SK-N-MC (cell line): ENCODE measurements around the gene LTO1.

ENCODE experiments used
- DNase-seq: peaks from one replicate; pipeline ENCODE4 v3.0.0-alpha.2; 2011; ENCODE audit warnings: low read depth, low spot score
- H3K27ac ChIP-seq: fragments of 200-600 bp; sonication (generic); 2 replicates; pipeline ENCODE4 v1.5.1; 2016; ENCODE audit warnings: mixed run types
- H3K36me3 ChIP-seq: fragments of 200-600 bp; sonication (generic); 2 replicates; pipeline ENCODE4 v1.6.1; 2017; ENCODE audit warnings: antibody characterized with exemption, low read length, mixed read lengths; ENCODE audit not compliant: insufficient read depth
- H3K4me3 ChIP-seq: fragments of 200-600 bp; sonication (generic); 2 replicates; pipeline ENCODE4 v1.5.1; 2016
- H3K9ac ChIP-seq: fragments of 200-600 bp; sonication (generic); 2 replicates; pipeline ENCODE4 v1.8.0; 2017; ENCODE audit warnings: mixed run types, mixed read lengths; ENCODE audit not compliant: insufficient read length
- H3K9me3 ChIP-seq: fragments of 200-600 bp; sonication (generic); 2 replicates; pipeline ENCODE4 v1.6.1; 2017; ENCODE audit warnings: low read depth, mild to moderate bottlenecking, antibody characterized with exemption, low read length, moderate library complexity, mixed read lengths
- EZH2 ChIP-seq: fragments of 200-600 bp; sonication (generic); IDR thresholded peaks from one replicate; pipeline ENCODE4 v1.6.1; 2017; ENCODE audit warnings: antibody characterized with exemption
- FOXP2 ChIP-seq: optimal IDR thresholded peaks from 2 replicates; pipeline ENCODE3; 2011; ENCODE audit warnings: mild to moderate bottlenecking, moderate library complexity; ENCODE audit not compliant: insufficient read depth; ENCODE audit errors: extremely low read length, control extremely low read depth
- POLR2AphosphoS5 ChIP-seq: IDR thresholded peaks from 2 replicates; pipeline ENCODE4 v1.6.1; 2012; ENCODE audit warnings: mild to moderate bottlenecking, low read depth, low read length, borderline replicate concordance

Gene LTO1

DNA sequence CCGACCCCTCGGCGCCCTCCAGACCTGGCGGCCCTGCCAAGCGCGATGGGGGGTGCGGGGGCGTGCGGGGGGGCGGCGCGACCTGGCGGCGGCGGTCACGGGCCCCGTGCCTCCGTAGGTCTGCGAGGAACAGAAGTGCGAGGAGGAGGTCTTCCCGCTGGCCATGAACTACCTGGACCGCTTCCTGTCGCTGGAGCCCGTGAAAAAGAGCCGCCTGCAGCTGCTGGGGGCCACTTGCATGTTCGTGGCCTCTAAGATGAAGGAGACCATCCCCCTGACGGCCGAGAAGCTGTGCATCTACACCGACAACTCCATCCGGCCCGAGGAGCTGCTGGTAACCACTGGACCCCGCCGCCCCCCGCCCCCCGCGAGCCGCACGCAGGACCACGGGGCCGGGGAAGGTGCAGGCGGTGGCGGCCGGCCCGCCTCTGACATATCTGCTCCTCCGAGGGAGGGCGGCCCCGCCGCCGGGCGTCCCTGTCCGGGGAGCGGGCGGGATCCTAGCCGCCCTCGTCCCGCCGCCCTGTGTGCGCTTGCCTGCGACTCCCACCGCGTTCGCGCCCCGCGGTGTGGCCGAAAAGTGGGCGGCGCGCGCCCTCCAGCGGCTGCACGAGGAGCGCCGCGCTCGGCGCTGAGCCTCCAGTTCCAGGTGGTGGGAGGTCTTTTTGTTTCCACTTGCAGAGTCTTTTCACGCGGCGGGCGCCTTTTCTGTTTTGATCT is 32.1 kb downstream of the LTO1 start:
- Histone ChIP-seq H3K9ac (peak overlapping the region; percentile 99), H3K4me3 (peak overlapping the region; percentile 99), H3K9me3 (no peaks in the 10 kb centered on the region), H3K36me3 (peaks cover 59% of the 10 kb centered on the region), H3K27ac (peak overlapping the region; percentile 98)
- no peak for DNase-seq
- TF ChIP-seq FOXP2 (no peak), EZH2 (no peak), POLR2AphosphoS5 (peak; percentile 13)

DNA sequence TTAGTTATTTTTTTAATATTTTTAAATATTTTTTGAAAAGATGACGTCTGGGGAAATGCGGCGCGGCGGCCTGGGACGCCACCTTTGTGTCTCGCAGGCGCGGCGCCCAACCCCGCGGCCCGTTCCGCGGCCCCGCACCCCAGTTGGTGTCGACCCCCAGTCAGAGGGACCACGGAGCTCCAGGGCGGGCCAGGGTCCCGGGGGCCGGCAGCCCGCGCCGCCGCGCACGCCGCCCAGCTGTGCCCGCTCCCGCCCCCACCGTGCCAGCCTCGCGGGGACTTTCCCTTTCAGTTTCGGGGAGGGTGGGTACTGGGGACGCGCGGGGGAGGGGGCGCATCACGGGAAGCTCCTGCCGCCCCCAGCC is 32.6 kb downstream of the LTO1 start:
- TF ChIP-seq FOXP2 (no peak), EZH2 (no peak), POLR2AphosphoS5 (no peak)
- H3K4me3 ChIP-seq, result peak overlapping the region; percentile 99
- H3K36me3 ChIP-seq, result peaks cover 54% of the 10 kb centered on the region
- H3K9me3 ChIP-seq, result no peaks in the 10 kb centered on the region
- peak overlapping the region; percentile 99 for H3K9ac ChIP-seq
- H3K27ac ChIP-seq, result peak overlapping the region; percentile 98
- DNase-seq, result no peak

DNA sequence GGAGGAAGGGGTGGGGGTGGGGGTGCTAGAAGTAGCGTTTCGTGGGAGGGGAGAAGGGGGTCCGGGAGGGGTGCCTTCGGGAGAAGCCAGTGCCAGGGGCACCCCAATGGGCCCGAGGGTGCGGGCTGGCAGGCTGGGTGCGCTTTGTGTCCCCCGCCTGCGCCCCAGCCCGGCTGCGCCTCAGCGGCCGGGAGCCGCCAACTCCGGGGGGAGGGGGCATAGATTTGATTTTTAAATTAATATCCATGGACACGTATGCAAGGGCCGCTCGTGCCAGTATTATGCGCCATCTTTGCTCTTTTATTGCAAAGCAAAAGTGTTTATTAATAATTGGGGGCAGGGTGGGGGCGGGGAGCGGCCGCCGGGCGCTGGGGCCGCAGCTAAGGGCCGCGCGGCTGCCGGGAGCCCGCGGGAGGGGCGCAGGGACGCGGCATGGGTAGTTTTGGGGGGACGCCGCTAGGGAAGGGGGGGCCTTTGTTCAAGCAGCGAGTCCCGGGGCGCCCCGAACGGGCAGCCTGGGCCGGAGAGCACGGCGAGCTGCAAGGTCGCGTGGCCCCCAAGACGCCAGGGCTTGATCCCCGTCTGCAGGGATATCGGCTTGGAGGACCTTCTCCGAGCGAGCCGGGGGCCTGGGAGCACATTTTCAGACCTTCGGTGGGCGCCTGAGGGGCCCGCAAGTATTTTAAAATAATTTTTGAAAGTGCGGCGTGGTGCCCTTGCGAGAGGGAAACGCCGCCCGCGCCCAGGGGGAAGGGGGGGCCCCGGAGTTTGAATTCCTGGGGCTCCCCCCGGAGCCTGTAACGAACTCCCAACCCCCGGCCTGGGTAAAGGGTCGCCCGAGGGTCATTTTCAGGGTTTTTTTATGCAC is 33.2 kb downstream of the LTO1 start:
- Histone ChIP-seq H3K36me3 (peaks cover 48% of the 10 kb centered on the region), H3K27ac (peak overlapping the region; percentile 98), H3K9ac (peak overlapping the region; percentile 99), H3K4me3 (peak overlapping the region; percentile 99), H3K9me3 (no peaks in the 10 kb centered on the region)
- DNase-seq, result no peak
- TF ChIP-seq FOXP2 (no peak), POLR2AphosphoS5 (peak; percentile 34; the same call in 1 of the 2 replicates)

DNA sequence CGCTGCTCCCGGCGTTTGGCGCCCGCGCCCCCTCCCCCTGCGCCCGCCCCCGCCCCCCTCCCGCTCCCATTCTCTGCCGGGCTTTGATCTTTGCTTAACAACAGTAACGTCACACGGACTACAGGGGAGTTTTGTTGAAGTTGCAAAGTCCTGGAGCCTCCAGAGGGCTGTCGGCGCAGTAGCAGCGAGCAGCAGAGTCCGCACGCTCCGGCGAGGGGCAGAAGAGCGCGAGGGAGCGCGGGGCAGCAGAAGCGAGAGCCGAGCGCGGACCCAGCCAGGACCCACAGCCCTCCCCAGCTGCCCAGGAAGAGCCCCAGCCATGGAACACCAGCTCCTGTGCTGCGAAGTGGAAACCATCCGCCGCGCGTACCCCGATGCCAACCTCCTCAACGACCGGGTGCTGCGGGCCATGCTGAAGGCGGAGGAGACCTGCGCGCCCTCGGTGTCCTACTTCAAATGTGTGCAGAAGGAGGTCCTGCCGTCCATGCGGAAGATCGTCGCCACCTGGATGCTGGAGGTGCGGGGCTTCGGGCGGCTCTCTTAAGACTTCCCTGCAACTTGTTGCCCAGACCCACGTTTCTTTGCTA is 34.1 kb downstream of the LTO1 start, which contains the start of gene CCND1:
CCND1 (plus strand) TSS at position 162 of the 587 bp plus-strand sequence; CDS start at position 320, 158 bp downstream.
- peak; percentile 100 for TF ChIP-seq POLR2AphosphoS5
- no peak for TF ChIP-seq EZH2
- Histone ChIP-seq H3K27ac (peak within 1 kb of the TSS; percentile 98), H3K9ac (peak within 1 kb of the TSS; percentile 99), H3K36me3 (peaks cover 39% of the 10 kb centered on the region), H3K4me3 (peak within 1 kb of the TSS; percentile 99), H3K9me3 (no peaks in the 10 kb centered on the region)
- peak; percentile 85 for DNase-seq

DNA sequence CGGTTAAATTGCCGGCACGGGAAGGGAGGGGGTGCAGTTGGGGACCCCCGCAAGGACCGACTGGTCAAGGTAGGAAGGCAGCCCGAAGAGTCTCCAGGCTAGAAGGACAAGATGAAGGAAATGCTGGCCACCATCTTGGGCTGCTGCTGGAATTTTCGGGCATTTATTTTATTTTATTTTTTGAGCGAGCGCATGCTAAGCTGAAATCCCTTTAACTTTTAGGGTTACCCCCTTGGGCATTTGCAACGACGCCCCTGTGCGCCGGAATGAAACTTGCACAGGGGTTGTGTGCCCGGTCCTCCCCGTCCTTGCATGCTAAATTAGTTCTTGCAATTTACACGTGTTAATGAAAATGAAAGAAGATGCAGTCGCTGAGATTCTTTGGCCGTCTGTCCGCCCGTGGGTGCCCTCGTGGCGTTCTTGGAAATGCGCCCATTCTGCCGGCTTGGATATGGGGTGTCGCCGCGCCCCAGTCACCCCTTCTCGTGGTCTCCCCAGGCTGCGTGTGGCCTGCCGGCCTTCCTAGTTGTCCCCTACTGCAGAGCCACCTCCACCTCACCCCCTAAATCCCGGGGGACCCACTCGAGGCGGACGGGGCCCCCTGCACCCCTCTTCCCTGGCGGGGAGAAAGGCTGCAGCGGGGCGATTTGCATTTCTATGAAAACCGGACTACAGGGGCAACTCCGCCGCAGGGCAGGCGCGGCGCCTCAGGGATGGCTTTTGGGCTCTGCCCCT is 34.7 kb downstream of the LTO1 start:
- peak overlapping the region; percentile 81 for H3K9ac ChIP-seq
- H3K36me3 ChIP-seq, result peaks cover 33% of the 10 kb centered on the region
- H3K4me3 ChIP-seq, result peak overlapping the region; percentile 99
- no peaks in the 10 kb centered on the region for H3K9me3 ChIP-seq
- DNase-seq, result no peak
- peak overlapping the region; percentile 96 for H3K27ac ChIP-seq
- TF ChIP-seq POLR2AphosphoS5 (no peak), FOXP2 (no peak), EZH2 (no peak)

DNA sequence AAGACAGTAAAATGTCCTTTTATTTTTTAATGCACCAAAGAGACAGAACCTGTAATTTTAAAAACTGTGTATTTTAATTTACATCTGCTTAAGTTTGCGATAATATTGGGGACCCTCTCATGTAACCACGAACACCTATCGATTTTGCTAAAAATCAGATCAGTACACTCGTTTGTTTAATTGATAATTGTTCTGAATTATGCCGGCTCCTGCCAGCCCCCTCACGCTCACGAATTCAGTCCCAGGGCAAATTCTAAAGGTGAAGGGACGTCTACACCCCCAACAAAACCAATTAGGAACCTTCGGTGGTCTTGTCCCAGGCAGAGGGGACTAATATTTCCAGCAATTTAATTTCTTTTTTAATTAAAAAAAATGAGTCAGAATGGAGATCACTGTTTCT is 35.3 kb downstream of the LTO1 start:
- Histone ChIP-seq H3K9ac (peak overlapping the region; percentile 81), H3K27ac (peak overlapping the region; percentile 96), H3K4me3 (peak overlapping the region; percentile 99)

DNA sequence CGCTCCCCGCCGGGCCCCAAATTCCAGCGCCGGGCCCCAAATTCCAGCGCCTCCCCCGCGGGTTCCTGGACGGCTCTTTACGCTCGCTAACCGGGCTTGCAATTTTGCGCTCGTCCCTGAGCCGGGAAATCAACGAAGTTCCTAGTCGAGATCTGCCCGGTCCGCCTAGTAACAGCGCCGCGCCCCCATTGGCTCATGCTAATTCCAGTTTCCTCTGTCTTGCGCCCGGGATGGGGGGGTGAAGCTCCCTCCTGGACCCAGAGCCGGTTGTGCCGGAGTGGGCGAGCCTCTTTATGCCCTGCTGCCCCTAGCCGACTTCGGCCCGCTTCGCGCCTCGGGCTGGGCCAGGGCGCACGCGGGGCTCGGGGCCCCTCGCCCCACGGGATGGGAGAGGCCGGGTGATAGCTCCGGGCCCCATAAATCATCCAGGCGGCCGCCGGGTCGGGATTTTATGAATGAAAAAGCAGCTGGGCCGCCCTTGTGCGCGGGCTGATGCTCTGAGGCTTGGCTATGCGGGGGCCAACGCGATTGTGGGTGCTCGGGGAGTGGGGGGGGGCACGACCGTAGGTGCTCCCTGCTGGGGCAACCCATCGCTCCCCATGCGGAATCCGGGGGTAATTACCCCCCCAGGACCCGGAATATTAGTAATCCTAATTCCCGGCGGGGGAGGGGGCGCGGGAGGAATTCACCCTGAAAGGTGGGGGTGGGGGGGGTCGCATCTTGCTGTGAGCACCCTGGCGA is 36.0 kb downstream of the LTO1 start:
- Histone ChIP-seq H3K27ac (peak overlapping the region; percentile 96), H3K9ac (peak overlapping the region; percentile 81)
- peak; percentile 90 for DNase-seq

More for the DNA sequence above, 35.3 kb downstream of the LTO1 start:
- Histone ChIP-seq H3K36me3 (peaks cover 27% of the 10 kb centered on the region), H3K9me3 (no peaks in the 10 kb centered on the region)
- TF ChIP-seq POLR2AphosphoS5, result no peak
- no peak for TF ChIP-seq EZH2
- TF ChIP-seq FOXP2, result no peak
- DNase-seq, result no peak

More for the DNA sequence above, 36.0 kb downstream of the LTO1 start:
- Histone ChIP-seq H3K9me3 (no peaks in the 10 kb centered on the region), H3K36me3 (peaks cover 20% of the 10 kb centered on the region), H3K4me3 (peak overlapping the region; percentile 99)
- TF ChIP-seq POLR2AphosphoS5 (peak; percentile 60; the same call in 1 of the 2 replicates), EZH2 (no peak)
